ENCODE measurements around the gene CD44. TPM values are rescaled to one million over a fixed set of nuclear protein-coding genes. Genes with fewer than 3 reads are reported as not detected.
"Not testable (repeated sequence)": the region's sequence is repeated elsewhere in the genome, so short reads cannot be mapped to it uniquely, and the experiment has no call there.

Gene CD44
- polyA plus RNA-seq, 1 donor from 2014 or later, result 0.77 TPM

GRCh38 chr11:35107861-35108260 is 31.1 kb upstream of the CD44 start:
- no peak overlapping the region for H3K9ac ChIP-seq (ENCODE audit: low read length)
- H4K20me1 ChIP-seq (ENCODE audit: insufficient read depth), result no peaks in the 10 kb centered on the region
- H3K9me3 ChIP-seq (ENCODE audit: low read length), result no peaks in the 10 kb centered on the region
- no peaks in the 10 kb centered on the region for H3F3A ChIP-seq (ENCODE audit: insufficient read depth, low read length, poor library complexity, severe bottlenecking)
- no peaks in the 10 kb centered on the region for H3K36me3 ChIP-seq (ENCODE audit: insufficient read depth, low read length)
- no peak overlapping the region for H3K4me3 ChIP-seq (ENCODE audit: low read length)
- H3K9me2 ChIP-seq (ENCODE audit: insufficient read depth, low read length), result no peaks in the 10 kb centered on the region
- no peak overlapping the region for H3K4me2 ChIP-seq (ENCODE audit: low read length)
- H3K79me2 ChIP-seq (replicated peaks; ENCODE audit: insufficient read depth, low read length), result no peaks in the 10 kb centered on the region
- no peak for TF ChIP-seq CTCF (IDR thresholded peaks at IDR 0.05; ENCODE audit: poor library complexity, severe bottlenecking)
- no peak for TF ChIP-seq SMC3 (conservative IDR thresholded peaks at IDR 0.05; ENCODE audit: poor library complexity)
- TF ChIP-seq EZH2 (IDR thresholded peaks at IDR 0.05; ENCODE audit: borderline replicate concordance, insufficient read depth, low read length, poor library complexity, severe bottlenecking), result no peak
- no peak for TF ChIP-seq RAD21 (conservative IDR thresholded peaks at IDR 0.05)
- TF ChIP-seq POLR2AphosphoS5 (IDR thresholded peaks at IDR 0.05), result no peak
- no peak for TF ChIP-seq TAF1 (IDR thresholded peaks at IDR 0.05; ENCODE audit: low read depth)
- TF ChIP-seq, protein P1, sequence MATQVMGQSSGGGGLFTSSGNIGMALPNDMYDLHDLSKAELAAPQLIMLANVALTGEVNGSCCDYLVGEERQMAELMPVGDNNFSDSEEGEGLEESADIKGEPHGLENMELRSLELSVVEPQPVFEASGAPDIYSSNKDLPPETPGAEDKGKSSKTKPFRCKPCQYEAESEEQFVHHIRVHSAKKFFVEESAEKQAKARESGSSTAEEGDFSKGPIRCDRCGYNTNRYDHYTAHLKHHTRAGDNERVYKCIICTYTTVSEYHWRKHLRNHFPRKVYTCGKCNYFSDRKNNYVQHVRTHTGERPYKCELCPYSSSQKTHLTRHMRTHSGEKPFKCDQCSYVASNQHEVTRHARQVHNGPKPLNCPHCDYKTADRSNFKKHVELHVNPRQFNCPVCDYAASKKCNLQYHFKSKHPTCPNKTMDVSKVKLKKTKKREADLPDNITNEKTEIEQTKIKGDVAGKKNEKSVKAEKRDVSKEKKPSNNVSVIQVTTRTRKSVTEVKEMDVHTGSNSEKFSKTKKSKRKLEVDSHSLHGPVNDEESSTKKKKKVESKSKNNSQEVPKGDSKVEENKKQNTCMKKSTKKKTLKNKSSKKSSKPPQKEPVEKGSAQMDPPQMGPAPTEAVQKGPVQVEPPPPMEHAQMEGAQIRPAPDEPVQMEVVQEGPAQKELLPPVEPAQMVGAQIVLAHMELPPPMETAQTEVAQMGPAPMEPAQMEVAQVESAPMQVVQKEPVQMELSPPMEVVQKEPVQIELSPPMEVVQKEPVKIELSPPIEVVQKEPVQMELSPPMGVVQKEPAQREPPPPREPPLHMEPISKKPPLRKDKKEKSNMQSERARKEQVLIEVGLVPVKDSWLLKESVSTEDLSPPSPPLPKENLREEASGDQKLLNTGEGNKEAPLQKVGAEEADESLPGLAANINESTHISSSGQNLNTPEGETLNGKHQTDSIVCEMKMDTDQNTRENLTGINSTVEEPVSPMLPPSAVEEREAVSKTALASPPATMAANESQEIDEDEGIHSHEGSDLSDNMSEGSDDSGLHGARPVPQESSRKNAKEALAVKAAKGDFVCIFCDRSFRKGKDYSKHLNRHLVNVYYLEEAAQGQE (IDR thresholded peaks at IDR 0.05; ENCODE audit: borderline replicate concordance), result no peak
- TF ChIP-seq EP300 (conservative IDR thresholded peaks at IDR 0.05; ENCODE audit: poor library complexity, severe bottlenecking), result no peak
- TF ChIP-seq MXI1 (conservative IDR thresholded peaks at IDR 0.05; ENCODE audit: poor library complexity, severe bottlenecking), result no peak
- no peaks in the 10 kb centered on the region for H3K27me3 ChIP-seq (ENCODE audit: insufficient read depth, low read depth, low read length)
- H3K27ac ChIP-seq (ENCODE audit: low read length), result no peak overlapping the region
- no peak overlapping the region for H2AFZ ChIP-seq (ENCODE audit: low read depth, low read length)

GRCh38 chr11:35108336-35108735 is 30.6 kb upstream of the CD44 start:
- not testable (repeated sequence) for H3K79me2 ChIP-seq (replicated peaks; ENCODE audit: insufficient read depth, low read length); H3K9me3 ChIP-seq (ENCODE audit: low read length); H2AFZ ChIP-seq (ENCODE audit: low read depth, low read length)

DNA sequence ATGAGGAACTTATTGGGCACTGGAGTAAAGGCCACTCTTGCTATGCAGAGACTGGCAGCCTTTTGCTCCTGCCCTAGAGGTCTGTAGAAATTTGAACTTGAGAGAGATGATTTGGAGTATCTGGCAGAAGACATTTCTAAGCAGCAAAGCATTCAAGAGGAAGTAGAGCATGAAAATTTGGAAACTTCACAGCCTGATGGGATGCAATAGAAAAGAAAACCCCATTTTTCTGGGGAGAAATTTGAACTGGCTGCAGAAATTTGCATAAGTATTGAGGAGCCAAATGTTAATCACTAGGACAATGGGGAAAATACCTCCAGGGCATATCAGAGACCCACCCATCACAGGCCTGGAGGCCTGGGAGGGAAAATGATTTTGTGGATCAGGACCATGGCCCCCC is 29.9 kb upstream of the CD44 start:
- TF ChIP-seq, protein P1 (IDR thresholded peaks at IDR 0.05; ENCODE audit: borderline replicate concordance), result no peak
- TF ChIP-seq SMC3 (conservative IDR thresholded peaks at IDR 0.05; ENCODE audit: poor library complexity), result no peak
- TF ChIP-seq POLR2AphosphoS5 (IDR thresholded peaks at IDR 0.05), result no peak
- TF ChIP-seq CTCF (IDR thresholded peaks at IDR 0.05; ENCODE audit: poor library complexity, severe bottlenecking), result no peak
- no peak for TF ChIP-seq TAF1 (IDR thresholded peaks at IDR 0.05; ENCODE audit: low read depth)
- no peak for TF ChIP-seq EP300 (conservative IDR thresholded peaks at IDR 0.05; ENCODE audit: poor library complexity, severe bottlenecking)
- TF ChIP-seq RAD21 (conservative IDR thresholded peaks at IDR 0.05), result no peak
- no peak for TF ChIP-seq EZH2 (IDR thresholded peaks at IDR 0.05; ENCODE audit: borderline replicate concordance, insufficient read depth, low read length, poor library complexity, severe bottlenecking)
- no peak for TF ChIP-seq MXI1 (conservative IDR thresholded peaks at IDR 0.05; ENCODE audit: poor library complexity, severe bottlenecking)
- H3K27me3 ChIP-seq (ENCODE audit: insufficient read depth, low read depth, low read length), result no peaks in the 10 kb centered on the region
- H3K4me2 ChIP-seq (ENCODE audit: low read length), result no peak overlapping the region
- H3K4me3 ChIP-seq (ENCODE audit: low read length), result no peak overlapping the region
- H3K9me3 ChIP-seq (ENCODE audit: low read length), result no peaks in the 10 kb centered on the region
- no peaks in the 10 kb centered on the region for H4K20me1 ChIP-seq (ENCODE audit: insufficient read depth)
- H3K36me3 ChIP-seq (ENCODE audit: insufficient read depth, low read length), result no peaks in the 10 kb centered on the region
- no peak overlapping the region for H3K9ac ChIP-seq (ENCODE audit: low read length)
- no peak overlapping the region for H2AFZ ChIP-seq (ENCODE audit: low read depth, low read length)
- H3F3A ChIP-seq (ENCODE audit: insufficient read depth, low read length, poor library complexity, severe bottlenecking), result no peaks in the 10 kb centered on the region
- no peak overlapping the region for H3K27ac ChIP-seq (ENCODE audit: low read length)
- H3K79me2 ChIP-seq (replicated peaks; ENCODE audit: insufficient read depth, low read length), result no peaks in the 10 kb centered on the region
- H3K9me2 ChIP-seq (ENCODE audit: insufficient read depth, low read length), result no peaks in the 10 kb centered on the region

More at GRCh38 chr11:35108336-35108735, 30.6 kb upstream of the CD44 start:
- not testable (repeated sequence) for H3K36me3 ChIP-seq (ENCODE audit: insufficient read depth, low read length); H3K4me2 ChIP-seq (ENCODE audit: low read length); H3F3A ChIP-seq (ENCODE audit: insufficient read depth, low read length, poor library complexity, severe bottlenecking); H3K9me2 ChIP-seq (ENCODE audit: insufficient read depth, low read length); H3K4me3 ChIP-seq (ENCODE audit: low read length); H4K20me1 ChIP-seq (ENCODE audit: insufficient read depth); H3K27me3 ChIP-seq (ENCODE audit: insufficient read depth, low read depth, low read length); H3K27ac ChIP-seq (ENCODE audit: low read length); H3K9ac ChIP-seq (ENCODE audit: low read length)
